ENCODE measurements around the gene LRP1B.
A peak's percentile ranks its signal among the peaks of the same experiment; 100 is the strongest.

LRP1B gene

GRCh38 chr2:141497272-141497671 lies 633.5 kb downstream of the LRP1B start:
- DNase-seq = no peak

- DNase-seq = no peak
Observed at GRCh38 chr2:141496810-141497209, 634.0 kb downstream of the LRP1B start.

- no peak for DNase-seq
Observed at GRCh38 chr2:141493936-141494335, 636.9 kb downstream of the LRP1B start.

- DNase-seq = no peak
Observed at GRCh38 chr2:141492816-141493215, 638.0 kb downstream of the LRP1B start.

- DNase-seq = peak; percentile 46
Observed at GRCh38 chr2:141490886-141491285, 639.9 kb downstream of the LRP1B start.

GRCh38 chr2:141482697-141483096 lies 648.1 kb downstream of the LRP1B start:
- no peak for DNase-seq

GRCh38 chr2:141475801-141476200 lies 655.0 kb downstream of the LRP1B start:
- no peak for DNase-seq

GRCh38 chr2:141468761-141469160 lies 662.1 kb downstream of the LRP1B start:
- no peak for DNase-seq

GRCh38 chr2:141467331-141467730 lies 663.5 kb downstream of the LRP1B start:
- DNase-seq = no peak

- no peak for DNase-seq
Observed at GRCh38 chr2:141464995-141465394, 665.8 kb downstream of the LRP1B start.

GRCh38 chr2:141458351-141458750 lies 672.5 kb downstream of the LRP1B start:
- DNase-seq = no peak

GRCh38 chr2:141455877-141456276 lies 674.9 kb downstream of the LRP1B start:
- no peak for DNase-seq

- DNase-seq = no peak
Observed at GRCh38 chr2:141455211-141455826, 675.5 kb downstream of the LRP1B start.

GRCh38 chr2:141440072-141440635 lies 690.7 kb downstream of the LRP1B start:
- DNase-seq = no peak

- no peak for DNase-seq
Observed at GRCh38 chr2:141439524-141439923, 691.3 kb downstream of the LRP1B start.

- DNase-seq = no peak
Observed at GRCh38 chr2:141438536-141438935, 692.3 kb downstream of the LRP1B start.

GRCh38 chr2:141437521-141437920 lies 693.3 kb downstream of the LRP1B start:
- DNase-seq = peak; percentile 28

- no peak for DNase-seq
Observed at GRCh38 chr2:141423124-141423523, 707.7 kb downstream of the LRP1B start.

- DNase-seq = no peak
Observed at GRCh38 chr2:141417246-141417797, 713.5 kb downstream of the LRP1B start.

GRCh38 chr2:141411419-141411818 lies 719.4 kb downstream of the LRP1B start:
- DNase-seq = no peak

GRCh38 chr2:141399270-141399669 lies 731.5 kb downstream of the LRP1B start:
- no peak for DNase-seq

- no peak for DNase-seq
Observed at GRCh38 chr2:141393214-141393545, 737.6 kb downstream of the LRP1B start.

- no peak for DNase-seq
Observed at GRCh38 chr2:141392517-141393213, 738.2 kb downstream of the LRP1B start.

GRCh38 chr2:141386168-141386567 lies 744.6 kb downstream of the LRP1B start:
- no peak for DNase-seq
